ENCODE data around the gene CAP2.

DNA sequence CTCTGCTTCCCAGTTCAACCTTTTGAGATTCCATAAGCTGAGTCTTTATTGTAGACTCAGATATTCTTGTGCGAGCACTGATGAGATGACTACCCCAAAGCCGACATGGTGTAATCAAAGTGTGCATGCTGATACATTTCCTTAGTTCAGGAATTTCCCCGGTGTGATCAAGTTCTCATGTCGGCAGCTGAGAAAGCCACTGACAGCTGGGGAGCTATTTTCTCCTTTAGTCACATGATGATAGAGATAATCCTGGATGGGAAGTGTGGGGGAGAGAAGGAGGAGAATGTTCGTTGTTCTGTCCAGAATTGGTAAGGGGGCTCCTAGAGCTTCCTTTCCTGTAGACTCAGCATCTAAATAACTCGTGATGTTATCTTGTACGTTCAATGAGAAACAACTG is 7.7 kb upstream of the CAP2 start:
- no peak for TF ChIP-seq ELF4 (CRISPR knock-in tag; IDR thresholded peaks at IDR 0.05; ENCODE audit: low read depth)
- TF ChIP-seq, protein P1, sequence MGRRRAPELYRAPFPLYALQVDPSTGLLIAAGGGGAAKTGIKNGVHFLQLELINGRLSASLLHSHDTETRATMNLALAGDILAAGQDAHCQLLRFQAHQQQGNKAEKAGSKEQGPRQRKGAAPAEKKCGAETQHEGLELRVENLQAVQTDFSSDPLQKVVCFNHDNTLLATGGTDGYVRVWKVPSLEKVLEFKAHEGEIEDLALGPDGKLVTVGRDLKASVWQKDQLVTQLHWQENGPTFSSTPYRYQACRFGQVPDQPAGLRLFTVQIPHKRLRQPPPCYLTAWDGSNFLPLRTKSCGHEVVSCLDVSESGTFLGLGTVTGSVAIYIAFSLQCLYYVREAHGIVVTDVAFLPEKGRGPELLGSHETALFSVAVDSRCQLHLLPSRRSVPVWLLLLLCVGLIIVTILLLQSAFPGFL (CRISPR knock-in tag; IDR thresholded peaks at IDR 0.05; ENCODE audit: borderline replicate concordance), result no peak
- TF ChIP-seq, protein P2, sequence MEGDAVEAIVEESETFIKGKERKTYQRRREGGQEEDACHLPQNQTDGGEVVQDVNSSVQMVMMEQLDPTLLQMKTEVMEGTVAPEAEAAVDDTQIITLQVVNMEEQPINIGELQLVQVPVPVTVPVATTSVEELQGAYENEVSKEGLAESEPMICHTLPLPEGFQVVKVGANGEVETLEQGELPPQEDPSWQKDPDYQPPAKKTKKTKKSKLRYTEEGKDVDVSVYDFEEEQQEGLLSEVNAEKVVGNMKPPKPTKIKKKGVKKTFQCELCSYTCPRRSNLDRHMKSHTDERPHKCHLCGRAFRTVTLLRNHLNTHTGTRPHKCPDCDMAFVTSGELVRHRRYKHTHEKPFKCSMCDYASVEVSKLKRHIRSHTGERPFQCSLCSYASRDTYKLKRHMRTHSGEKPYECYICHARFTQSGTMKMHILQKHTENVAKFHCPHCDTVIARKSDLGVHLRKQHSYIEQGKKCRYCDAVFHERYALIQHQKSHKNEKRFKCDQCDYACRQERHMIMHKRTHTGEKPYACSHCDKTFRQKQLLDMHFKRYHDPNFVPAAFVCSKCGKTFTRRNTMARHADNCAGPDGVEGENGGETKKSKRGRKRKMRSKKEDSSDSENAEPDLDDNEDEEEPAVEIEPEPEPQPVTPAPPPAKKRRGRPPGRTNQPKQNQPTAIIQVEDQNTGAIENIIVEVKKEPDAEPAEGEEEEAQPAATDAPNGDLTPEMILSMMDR (IDR thresholded peaks at IDR 0.05), result no peak
- TF ChIP-seq, protein P3, sequence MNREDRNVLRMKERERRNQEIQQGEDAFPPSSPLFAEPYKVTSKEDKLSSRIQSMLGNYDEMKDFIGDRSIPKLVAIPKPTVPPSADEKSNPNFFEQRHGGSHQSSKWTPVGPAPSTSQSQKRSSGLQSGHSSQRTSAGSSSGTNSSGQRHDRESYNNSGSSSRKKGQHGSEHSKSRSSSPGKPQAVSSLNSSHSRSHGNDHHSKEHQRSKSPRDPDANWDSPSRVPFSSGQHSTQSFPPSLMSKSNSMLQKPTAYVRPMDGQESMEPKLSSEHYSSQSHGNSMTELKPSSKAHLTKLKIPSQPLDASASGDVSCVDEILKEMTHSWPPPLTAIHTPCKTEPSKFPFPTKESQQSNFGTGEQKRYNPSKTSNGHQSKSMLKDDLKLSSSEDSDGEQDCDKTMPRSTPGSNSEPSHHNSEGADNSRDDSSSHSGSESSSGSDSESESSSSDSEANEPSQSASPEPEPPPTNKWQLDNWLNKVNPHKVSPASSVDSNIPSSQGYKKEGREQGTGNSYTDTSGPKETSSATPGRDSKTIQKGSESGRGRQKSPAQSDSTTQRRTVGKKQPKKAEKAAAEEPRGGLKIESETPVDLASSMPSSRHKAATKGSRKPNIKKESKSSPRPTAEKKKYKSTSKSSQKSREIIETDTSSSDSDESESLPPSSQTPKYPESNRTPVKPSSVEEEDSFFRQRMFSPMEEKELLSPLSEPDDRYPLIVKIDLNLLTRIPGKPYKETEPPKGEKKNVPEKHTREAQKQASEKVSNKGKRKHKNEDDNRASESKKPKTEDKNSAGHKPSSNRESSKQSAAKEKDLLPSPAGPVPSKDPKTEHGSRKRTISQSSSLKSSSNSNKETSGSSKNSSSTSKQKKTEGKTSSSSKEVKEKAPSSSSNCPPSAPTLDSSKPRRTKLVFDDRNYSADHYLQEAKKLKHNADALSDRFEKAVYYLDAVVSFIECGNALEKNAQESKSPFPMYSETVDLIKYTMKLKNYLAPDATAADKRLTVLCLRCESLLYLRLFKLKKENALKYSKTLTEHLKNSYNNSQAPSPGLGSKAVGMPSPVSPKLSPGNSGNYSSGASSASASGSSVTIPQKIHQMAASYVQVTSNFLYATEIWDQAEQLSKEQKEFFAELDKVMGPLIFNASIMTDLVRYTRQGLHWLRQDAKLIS (CRISPR knock-in tag; IDR thresholded peaks at IDR 0.05; ENCODE audit: borderline replicate concordance), result no peak
